K562 treated with DMSO at 1 percent for 12 hours (cell line): ENCODE results near the gene CLPX. TPM values are rescaled to one million over a fixed set of nuclear protein-coding genes. Genes with fewer than 3 reads are reported as not detected.

Experiments
- total RNA-seq: library from RNA; unstranded; fragments of 300-600 nt; gene quantifications from 2 replicates; pipeline ENCODE4 v1.2.3, GENCODE V29; 2022; ENCODE audit not compliant: insufficient read depth

Gene CLPX
- 13.3 and 43.4 TPM in 2 replicates for total RNA-seq

GRCh38 chr15:65184868-65185717 is at the start of gene CLPX:
Gene CLPX (minus strand): TSS chr15:65185342. CDS start chr15:65185153, 189 bp downstream.

GRCh38 chr15:65210770-65211481 is 25.8 kb upstream of the CLPX start, which contains the start of gene CILP:
Gene CILP (minus strand): TSS chr15:65211473. CDS start chr15:65209755, 1,718 bp downstream.

GRCh38 chr15:65133548-65134200 is 51.5 kb downstream of the CLPX start, which contains the start of gene PDCD7:
Gene PDCD7 (minus strand): TSS chr15:65133808. CDS start chr15:65133781, 27 bp downstream.

GRCh38 chr15:65115086-65115485 is 70.1 kb downstream of the CLPX start, which contains the start of gene UBAP1L:
Gene UBAP1L (minus strand): TSS chr15:65115200. CDS start chr15:65106215, 8,985 bp downstream.

Other genes starting within 250 kb of the CLPX start
- 67.4 and 100 TPM in 2 replicates for gene SPG21, start 195.4 kb downstream of the CLPX start, total RNA-seq
- gene MTFMT, start 155.7 kb downstream of the CLPX start, total RNA-seq = 8.3 and 14.3 TPM in 2 replicates
- gene SLC51B, start 140.0 kb downstream of the CLPX start, total RNA-seq = not detected in 2 replicates
- not detected in 2 replicates for gene RASL12, start 117.4 kb downstream of the CLPX start, total RNA-seq
- gene KBTBD13, start 108.6 kb downstream of the CLPX start, total RNA-seq = not detected in 2 replicates
- gene UBAP1L, start 70.1 kb downstream of the CLPX start, total RNA-seq = 0.81 and 1.6 TPM in 2 replicates
- 24.1 and 42.2 TPM in 2 replicates for gene PDCD7, start 51.5 kb downstream of the CLPX start, total RNA-seq
- gene CILP, start 26.1 kb upstream of the CLPX start, total RNA-seq = not detected in 2 replicates
- gene PARP16, start 101.5 kb upstream of the CLPX start, total RNA-seq = 11.2 and 21.3 TPM in 2 replicates
- gene RNU5A-1, start 110.7 kb upstream of the CLPX start, total RNA-seq = not detected in 2 replicates
- not detected in 2 replicates for gene RNU5B-1, start 119.3 kb upstream of the CLPX start, total RNA-seq
- not detected in 2 replicates for gene IGDCC3, start 192.7 kb upstream of the CLPX start, total RNA-seq
- not detected in 2 replicates for gene IGDCC4, start 237.6 kb upstream of the CLPX start, total RNA-seq